ENCODE results near the gene ST3GAL6. TPM values are rescaled to one million over a fixed set of nuclear protein-coding genes. Genes with fewer than 3 reads are reported as not detected.

ST3GAL6 gene
- total RNA-seq, 1 donor from 2014 or later: 35.6 TPM

DNA sequence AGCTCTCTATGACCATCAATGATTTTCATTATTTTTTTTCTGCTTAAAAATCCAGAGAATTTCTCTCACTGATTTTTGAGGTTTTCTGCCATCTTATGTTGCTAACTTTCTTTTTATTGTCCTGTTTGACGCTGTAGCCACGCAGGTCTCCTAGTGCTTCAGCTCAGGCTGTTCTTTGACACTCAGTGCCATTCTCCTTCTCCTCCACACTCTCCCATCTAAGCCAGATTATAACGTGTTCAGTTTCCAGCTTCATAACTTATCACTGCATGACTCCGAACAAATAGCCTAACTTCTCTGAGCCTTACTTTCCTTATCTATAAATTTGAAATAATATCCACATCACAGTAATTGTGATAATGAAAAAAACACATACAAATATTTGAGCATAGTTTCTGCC is 22.8 kb upstream of the ST3GAL6 start:
- DNase-seq: no peak

DNA sequence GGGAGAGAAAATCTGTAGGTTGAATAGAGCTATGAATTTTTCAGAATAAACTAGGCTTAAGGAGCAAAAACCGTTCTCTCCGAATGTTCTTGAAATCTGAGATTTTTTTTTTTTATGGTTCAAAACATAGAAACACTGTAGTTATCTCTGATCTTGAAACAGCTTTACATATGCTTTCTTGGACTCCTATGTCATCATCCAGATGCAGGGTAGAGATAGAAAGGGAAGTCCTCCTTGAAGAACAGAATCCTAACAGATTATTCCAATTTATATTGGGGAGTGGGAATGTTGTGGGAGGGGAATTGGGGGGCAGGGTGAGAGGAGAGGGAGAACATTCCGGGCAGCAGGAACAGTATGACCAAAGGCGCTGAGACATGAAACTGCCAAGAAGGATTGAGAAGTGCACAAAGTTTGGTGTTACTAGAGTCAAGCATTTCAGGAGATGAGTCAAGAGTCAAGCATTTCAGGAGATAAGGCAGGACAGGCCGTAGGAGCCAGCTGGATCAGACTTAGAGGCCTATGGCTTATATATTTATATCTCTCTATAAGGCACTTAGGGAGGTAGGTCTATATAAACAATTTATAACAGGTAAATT is 21.9 kb upstream of the ST3GAL6 start:
- DNase-seq: no peak

DNA sequence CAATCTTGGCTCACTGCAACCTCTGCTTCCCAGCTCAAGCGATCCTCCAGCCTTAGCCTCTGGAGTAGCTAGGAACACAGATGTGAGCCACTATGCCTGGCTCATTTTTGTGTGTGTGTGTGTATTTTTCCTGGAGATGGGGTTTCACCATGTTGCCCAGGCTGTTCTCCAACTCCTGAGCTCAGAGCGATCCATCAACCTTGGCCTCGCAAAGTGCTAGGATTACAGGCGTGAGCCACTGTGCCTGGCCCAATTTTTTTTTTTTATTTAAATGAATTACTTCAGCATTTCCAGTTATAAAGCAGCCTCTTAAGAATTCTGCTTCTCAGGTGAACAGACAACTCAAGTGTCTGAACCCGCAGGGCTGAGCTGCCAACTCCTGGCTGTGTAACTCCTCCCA is 20.1 kb upstream of the ST3GAL6 start:
- no peak for DNase-seq

DNA sequence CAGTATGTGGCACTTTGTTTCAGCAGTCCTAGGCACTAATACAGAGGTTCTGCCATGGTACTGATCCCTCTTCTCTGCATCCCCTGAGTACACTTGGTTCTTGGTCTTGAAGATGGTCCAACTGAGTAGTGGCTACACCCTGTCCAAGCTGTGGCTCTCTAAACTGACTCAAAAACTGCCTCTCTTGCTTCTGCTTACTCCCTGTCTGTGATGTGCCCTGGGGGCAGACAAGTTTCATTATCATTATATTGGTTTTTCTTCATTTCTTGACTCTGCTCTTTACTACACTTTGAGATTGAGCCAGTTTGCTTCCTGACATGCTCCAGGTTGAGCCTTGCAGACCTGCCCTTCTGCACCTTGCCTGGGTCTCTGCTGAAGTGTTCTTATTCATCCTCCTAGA is 18.9 kb upstream of the ST3GAL6 start:
- DNase-seq: no peak

DNA sequence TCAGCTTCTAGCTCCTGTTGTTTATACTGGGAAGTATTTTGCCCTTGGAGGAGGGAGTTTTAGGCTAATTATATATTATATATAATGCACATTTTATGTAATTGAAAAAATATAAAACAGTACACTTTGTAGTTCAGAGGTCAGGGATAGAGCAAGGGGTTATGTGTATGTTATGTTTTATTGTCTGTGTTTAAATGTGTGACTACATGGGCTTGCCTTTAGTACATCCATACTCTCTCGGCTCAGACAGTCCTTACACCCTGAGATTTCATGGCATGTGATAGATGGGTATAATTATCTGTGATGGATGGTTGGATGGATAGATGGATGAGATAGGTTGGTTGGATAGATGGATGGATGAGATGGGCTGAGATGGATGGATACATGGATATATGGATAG is 17.4 kb upstream of the ST3GAL6 start:
- no peak for DNase-seq

DNA sequence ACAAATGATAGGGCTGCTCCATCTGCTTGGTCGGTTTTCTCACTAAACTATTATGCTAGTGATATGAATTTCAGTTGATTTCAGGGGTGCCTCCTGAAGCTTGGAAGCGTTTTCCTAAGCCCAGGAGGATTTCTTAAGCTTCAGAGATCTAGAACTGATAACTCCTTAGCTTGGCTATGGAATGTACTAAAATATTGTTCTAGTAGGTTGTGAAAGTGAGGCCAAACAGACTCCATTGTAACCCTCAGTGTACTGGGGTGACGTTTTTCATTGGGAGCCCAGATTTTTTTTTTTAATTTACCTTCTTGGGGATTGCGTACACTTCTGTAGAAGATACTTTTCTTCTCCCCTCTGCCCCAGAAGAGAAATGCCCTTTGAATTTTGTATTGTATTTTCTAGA is 17.0 kb upstream of the ST3GAL6 start:
- no peak for DNase-seq

DNA sequence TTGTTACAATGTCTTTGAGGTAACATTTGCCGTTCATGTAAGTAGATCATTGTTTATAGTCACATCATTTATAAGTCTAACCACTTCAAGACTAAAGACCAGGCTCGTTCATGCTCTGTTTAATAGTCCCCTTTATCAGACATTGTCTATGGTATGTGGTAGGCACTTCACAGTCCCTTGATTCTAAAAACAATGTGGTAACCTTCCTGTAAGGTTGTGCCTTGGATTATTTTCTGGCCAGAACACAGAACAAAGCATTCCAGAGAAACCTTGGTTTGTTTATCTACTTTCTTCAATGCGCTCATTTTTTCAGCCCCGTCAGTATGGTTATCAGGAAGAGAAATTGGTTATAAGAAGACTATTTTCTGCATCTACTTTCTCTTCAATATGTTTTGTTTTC is 16.3 kb upstream of the ST3GAL6 start:
- DNase-seq: no peak

DNA sequence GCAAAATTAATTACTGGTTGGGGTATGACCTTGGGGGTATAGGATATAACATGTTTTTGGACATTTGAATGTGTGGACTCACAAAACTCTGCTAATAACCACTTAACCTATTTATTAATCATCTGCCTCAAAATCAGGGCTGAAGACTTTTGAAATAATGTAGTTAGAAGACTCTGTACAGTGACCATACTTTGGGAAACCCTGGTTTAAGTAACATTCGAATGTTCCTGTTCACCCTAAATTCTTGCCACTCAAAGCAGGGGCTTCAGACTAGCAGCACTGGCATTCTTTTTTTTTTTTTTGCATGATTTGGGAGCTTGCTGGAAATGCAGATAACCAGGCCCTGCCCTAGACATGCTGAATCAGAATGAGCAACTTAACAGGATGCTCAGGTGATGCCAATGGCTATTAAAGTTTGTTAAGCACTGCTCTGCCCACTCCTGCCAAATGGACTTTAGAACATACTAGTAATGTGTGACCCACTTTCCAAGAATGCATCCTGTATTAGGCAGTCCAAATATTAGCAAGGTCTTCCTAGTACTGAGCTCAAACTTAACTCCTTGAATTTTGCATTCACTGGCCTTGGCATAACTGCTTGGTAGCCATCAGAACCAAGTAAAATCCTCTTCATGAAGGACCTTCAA is 12.7 kb upstream of the ST3GAL6 start:
- no peak for DNase-seq

DNA sequence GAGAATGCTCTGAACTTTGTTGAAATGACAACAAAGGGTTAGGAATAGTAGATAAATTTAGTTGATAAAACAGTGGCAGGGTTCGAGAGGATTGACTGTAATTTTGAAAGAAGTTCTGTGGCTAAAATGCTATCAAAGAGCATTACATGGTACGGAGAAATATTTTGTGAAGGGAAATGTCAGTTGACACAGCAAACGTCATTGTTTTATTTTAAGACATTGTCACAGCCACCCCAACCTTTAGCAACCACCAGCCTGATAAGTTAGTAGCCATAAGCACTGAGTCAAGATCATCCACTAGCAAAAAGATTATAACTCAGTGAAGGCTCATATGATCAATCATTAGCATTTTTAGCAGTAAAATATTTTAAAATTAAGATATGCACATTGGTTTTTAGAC is 8.7 kb upstream of the ST3GAL6 start:
- no peak for DNase-seq

DNA sequence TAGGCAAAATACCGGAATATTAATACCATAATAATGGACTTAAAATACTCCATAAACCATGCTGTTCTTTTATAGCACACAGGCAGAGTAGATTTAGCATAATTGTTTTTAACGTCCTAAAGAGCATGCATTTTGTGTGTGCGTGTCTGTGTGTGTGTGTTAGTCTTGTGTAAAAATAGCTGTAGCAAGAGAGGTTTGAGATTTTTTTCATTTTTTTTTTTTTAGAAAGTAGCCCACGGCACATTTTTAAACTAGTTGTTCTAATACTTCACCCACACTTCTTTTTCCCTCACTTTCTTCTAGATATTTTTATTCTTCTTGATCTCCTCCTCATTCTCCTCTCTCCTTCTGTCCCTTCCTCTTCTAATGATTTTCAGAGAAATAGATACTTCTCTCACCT is 7.5 kb upstream of the ST3GAL6 start:
- DNase-seq: no peak

DNA sequence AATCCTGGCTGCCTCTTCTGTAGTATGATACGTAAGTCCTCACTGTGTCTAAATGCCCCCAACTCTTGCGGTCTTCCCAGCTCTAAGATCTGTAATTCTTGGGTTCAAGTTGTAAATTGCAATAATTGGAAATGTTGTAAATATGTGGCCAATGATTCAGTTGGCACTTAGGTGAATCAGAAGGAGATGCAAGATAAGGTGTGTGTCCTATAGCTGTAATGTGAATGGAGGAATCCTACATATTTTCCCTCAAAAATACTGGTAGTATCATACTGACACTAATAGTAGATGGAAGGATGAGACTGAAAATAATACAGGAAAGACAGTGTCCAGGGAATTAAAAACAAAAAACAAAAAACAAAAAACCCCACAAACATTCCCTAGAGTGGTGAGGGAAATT is 3.5 kb upstream of the ST3GAL6 start:
- DNase-seq: no peak

DNA sequence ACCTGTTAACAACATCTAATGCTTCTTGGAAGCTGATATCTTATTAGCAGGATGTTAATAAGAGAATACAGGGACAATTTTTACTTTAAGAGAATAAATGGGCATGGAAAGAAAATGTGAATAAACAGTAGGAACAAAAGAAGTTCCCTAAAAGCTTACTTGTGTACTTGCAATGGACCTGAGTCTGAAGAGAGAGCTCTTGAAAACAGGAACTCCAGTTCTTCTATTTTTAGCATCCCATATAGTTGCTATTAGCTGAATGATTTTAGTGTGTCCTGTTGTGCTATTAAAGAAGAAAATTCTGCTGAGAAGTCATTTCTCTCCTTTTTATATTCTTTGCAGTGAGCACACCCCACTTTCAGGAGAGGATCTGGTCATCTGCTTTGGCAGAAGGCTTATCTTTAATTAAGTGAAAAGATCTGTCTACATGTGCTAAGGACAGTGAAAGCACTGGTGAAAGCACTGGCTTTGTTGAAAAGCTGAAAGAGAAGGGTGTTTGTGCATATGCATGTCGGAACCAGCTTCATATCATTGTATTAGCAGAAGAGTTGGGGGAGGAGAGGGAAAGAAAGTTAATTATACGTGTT is 1.4 kb upstream of the ST3GAL6 start:
- DNase-seq: no peak

DNA sequence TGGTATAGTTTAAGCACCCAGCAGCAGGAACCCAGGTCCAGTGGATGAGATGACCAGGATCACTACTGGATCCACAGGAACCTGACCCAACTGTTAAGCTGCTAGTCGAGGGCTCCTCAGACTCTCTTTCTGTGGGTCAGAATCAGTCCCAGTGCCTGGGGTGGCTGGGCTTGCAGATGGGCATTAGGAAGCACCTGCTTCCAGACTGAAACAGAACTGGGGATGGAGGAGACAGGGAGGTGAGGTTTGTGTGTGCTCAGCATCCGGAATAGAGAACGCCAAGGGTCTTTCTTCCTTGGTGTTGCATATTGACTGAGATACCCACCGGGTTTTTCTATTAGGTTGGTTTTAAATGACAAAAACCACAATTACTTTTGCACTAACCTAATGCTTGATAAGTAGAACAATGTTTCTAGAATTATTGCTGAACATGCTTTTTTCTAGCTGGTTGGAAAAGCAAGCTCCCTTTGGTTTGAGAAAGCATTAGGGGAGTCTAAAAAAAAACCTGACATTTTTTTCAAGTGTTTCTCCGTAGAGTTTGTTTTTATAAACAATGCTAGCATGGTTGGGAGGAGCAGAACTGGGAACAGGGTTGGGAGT is 779 bp downstream of the ST3GAL6 start:
- DNase-seq: no peak

DNA sequence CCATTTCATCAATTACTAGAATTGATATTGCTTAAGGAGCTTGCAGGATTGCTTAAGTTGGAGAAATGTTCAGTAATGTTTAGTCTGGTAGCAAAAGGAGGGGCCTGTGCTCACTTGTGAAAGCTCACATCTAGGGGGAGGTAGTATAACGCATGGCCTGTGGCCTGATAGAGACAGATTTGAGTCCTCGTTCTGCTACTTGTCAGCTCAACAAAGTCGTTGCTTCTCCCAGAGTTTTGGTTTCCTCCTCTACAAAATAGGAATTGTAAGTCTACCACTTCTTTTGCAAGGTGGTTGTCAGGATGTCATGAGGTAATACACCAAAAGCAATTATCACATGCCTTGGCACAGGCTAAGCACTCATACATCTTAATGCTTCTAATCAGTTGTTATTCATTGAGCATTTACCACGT is 1.3 kb downstream of the ST3GAL6 start:
- no peak for DNase-seq

DNA sequence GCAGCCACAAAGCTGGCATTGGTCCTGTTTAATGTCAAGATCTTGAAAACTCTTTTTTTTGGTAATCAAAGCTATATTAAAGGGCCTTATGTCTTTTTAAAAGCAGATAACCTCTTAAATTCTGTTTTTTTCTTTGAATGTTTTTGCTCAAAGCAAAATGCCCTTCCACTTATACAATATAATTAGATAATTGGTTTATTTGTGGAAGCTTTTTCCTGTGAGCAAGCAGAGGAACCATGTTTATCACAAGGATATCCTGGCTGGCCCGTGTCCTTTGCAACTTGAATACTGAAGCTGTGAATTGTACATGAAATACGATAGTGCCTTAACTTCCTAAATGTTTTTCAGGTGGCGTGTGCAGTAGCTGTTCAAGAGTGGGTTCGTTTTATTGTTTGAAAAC is 2.6 kb downstream of the ST3GAL6 start:
- no peak for DNase-seq

DNA sequence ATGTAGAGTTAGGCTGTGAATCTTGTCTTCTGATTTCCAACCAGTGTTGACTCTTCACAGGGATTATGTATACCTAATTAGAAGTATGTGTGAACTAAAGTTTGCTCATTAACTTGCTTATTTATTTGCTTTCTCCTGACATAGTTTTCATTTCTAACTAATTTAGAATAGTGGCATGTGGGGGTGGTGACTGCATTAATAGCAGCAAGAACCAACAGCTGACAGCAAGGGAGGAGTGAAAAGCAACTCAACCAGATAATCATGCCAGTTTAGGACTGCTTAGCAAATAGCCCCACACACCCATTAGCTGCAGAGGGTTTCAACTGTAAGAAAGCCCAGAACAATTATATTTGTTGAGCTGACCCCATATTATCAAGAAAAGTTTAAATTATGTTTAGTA is 3.8 kb downstream of the ST3GAL6 start:
- DNase-seq: no peak

DNA sequence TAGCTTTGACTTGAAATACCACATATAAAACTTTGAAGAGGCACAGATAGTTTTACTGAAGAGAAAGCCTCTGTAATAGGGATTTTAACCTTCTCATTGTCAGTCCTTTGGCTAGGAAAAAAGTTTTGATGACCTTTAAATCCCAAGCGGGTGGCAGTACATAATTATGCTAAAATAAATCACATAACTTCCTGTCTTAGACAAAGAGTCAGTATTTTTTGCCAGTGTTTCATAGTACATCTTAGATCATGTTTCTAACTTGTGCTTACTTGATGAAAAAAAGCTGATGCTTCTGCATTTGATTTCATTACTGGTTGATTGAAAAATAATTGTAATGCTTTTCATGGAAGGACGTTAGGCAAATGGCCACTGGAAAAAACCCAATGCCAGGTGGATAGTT is 5.8 kb downstream of the ST3GAL6 start:
- DNase-seq: no peak

DNA sequence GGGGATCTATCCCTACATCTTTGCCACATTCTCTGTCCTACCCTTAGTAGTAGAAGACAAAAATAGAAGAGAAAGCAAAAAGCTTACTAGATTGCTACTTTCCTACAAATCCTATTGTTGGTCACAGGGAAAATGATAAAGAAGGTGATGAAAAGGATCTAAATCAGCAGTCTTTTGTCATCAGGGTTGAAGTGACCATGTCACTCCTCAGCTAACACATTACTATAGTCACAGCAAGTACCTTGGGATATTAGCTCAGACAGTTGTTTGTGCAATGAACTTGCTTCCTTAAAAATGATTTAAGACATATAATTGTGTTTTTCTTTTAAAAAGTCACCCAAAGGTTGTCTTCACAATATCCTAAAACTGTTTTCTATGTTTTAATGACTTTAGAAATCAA is 6.3 kb downstream of the ST3GAL6 start:
- no peak for DNase-seq

DNA sequence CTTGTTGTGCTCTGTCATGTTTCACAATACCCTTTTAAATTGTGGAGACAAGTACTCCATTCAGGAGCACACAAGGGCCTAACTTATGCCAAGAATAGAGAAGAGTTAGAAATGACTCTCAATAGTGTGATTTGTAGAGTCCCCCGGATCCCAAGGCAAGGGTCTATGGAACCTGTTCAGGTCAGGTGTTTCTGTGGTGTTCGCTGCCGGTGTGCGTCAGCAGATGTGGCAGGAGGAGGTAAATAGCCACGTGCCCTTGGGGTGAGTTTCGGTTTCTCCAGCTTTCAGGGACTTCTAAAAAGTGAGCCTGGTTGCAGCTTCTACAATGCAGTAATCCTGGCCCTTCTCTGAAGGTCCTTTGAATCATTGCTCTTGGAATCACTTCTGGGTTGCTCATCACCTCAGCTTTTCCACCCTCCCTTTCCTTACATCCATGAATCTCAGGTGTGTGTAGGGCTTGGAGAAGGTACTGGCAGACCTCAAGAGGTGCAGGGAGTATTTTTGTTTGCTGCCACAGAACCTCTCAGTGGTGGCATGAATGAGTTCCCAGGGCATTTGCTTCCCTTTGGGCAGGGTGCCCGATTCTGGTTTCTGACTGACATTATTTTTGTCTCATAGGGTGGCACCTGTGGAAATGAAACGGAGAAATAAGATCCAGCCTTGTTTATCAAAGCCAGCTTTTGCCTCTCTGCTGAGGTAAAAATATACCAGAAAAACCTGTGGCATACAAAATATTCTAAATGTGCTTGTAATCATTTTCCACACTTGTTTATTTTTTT is 7.3 kb downstream of the ST3GAL6 start:
- DNase-seq: no peak

DNA sequence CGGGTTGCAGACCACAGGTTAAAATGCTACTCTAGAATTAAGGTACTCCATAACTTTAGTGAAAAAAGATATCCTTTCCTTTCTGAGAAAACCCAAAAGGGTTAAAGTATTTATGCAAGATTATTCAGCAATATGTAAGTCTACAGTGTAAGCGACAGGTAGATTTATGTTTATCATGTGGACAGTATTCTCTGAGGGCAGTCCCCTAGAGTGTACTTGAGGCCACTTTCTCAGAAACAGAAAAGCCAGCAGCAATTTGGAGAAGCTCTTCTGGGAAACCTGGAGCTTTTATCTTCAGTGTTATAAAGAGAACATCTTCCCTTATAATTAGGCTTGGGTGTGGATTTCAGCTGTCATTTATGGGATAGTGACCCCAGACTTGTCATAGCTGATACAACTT is 8.9 kb downstream of the ST3GAL6 start:
- no peak for DNase-seq

DNA sequence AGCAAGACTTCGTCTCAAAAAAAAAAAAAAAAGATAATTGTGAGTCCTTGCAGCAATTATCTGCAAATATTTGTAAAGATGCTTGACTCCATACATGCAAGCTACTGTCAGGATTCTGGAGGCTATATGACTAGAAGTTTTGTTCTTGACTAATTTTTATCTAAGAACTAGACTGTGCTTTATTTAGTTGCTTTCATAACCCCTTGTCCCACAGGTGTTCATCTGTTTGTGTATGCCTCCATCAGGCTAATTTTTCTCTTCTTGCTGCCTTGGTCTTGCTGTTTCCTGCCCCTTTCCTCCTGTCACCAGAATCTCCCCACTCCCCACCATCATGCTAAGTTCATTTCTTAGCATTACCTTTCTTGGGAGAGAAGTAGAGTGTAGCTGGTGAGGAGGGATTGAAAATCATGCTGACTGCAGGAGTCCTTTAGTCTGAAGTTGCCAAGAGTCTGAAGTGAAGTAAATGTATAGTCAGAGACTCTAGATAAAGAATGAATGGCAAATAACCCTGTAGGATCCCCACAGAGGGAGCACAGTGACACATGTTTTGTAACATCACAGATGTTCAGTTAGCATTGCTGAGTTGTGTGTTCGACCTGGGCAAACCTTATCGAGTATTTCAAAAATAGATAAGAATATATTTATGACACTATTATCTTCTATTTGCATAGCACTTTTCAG is 12.5 kb downstream of the ST3GAL6 start:
- no peak for DNase-seq

DNA sequence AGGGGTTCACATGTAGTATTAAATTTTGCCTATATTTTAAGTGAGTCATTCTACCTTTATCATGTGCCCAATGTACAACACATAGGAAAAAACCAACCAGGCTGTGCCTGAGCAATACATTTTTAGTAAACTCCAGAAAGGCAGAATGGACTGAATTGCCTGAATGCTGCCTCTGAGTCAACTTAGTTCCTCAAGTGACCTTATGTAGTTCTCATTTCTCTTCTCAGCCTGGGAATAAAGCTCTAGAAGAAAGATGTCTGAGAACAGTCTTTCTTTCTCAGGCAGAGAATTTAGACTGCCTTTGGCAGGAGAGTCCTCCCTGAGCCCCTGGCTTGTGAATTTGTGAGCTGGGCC is 13.0 kb downstream of the ST3GAL6 start:
- no peak for DNase-seq

DNA sequence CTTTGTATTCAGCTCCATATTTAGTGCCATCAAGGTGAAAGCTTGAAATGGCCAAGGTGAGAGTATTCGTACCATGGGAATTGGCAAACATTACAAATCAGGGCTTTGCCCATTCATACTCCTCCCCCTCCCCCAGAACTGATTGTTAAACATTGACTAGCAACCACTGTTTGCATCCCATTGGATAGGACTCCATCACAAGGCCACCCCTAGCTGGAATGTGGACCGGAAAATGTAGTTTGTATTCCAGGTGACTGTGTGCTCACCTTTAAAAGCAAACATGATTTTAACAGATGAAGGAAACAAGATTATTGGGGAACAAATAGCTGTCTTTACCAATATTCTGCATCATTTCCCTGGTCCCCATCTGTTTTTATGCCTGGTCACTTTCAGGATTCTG is 14.1 kb downstream of the ST3GAL6 start:
- no peak for DNase-seq

All from occipital lobe (tissue), 2 donors.